Spleen (tissue), 11 donors: ENCODE results near the gene RAB15. TPM values are rescaled to one million over a fixed set of nuclear protein-coding genes. Genes with fewer than 3 reads are reported as not detected.
"Not testable (repeated sequence)": the region's sequence is repeated elsewhere in the genome, so short reads cannot be mapped to it uniquely, and the experiment has no call there.

Experiments used
- DNase-seq: peaks from one replicate; pipeline ENCODE4 v3.0.0-alpha.2; 2020
- H3K27ac ChIP-seq, 8 donors: fragments of 200-600 bp; sonication (generic) in 7 of 8; 1 replicate in 4 of 8; 2 replicates in 4 of 8; pipeline versions ENCODE4 v1.5.0 to v1.8.0; 2016 to 2021; ENCODE audit warnings: inconsistent platforms in 4 of 8, mild to moderate bottlenecking in 4 of 8, moderate library complexity in 1 of 8
- H3K27me3 ChIP-seq, 7 donors: fragments of 200-600 bp; sonication (generic) in 6 of 7; replicated peaks in 1 of 7; 1 replicate in 4 of 7; 2 replicates in 3 of 7; pipeline versions ENCODE4 v1.5.0 to v1.8.0; 2016 to 2021; ENCODE audit warnings: inconsistent platforms in 3 of 7, mild to moderate bottlenecking in 1 of 7
- H3K36me3 ChIP-seq, 6 donors: fragments of 200-600 bp; sonication (generic) in 5 of 6; 1 replicate in 4 of 6; 2 replicates in 2 of 6; pipeline versions ENCODE4 v1.5.0 to v1.8.0; 2016 to 2021; ENCODE audit warnings: inconsistent platforms in 2 of 6
- H3K4me1 ChIP-seq, 6 donors: fragments of 200-600 bp; sonication (generic) in 5 of 6; 1 replicate in 3 of 6; 2 replicates in 3 of 6; pipeline versions ENCODE4 v1.5.0 to v1.8.0; 2016 to 2021; ENCODE audit warnings: inconsistent platforms in 3 of 6
- H3K4me3 ChIP-seq, 8 donors: fragments of 200-600 bp; sonication (generic) in 7 of 8; 1 replicate in 4 of 8; 2 replicates in 4 of 8; pipeline versions ENCODE4 v1.5.0 to v1.8.0; 2016 to 2021; ENCODE audit warnings: inconsistent platforms in 4 of 8, mild to moderate bottlenecking in 4 of 8, moderate library complexity in 2 of 8
- H3K9me3 ChIP-seq, 8 donors: fragments of 200-600 bp; sonication (generic) in 7 of 8; 1 replicate in 4 of 8; 2 replicates in 4 of 8; pipeline versions ENCODE4 v1.5.0 to v1.8.0; 2016 to 2021; ENCODE audit warnings: inconsistent platforms in 4 of 8
- CTCF ChIP-seq, 11 experiments: fragments of 200-600 bp in 7 of 11; fragments of 450-650 bp in 4 of 11; sonication (generic) in 4 of 11; IDR thresholded peaks in 8 of 11; conservative IDR thresholded peaks in 3 of 11; 1 replicate in 7 of 11; 2 replicates in 4 of 11; pipeline versions ENCODE4 v1.4.0 to v1.8.0; 2016 to 2021; ENCODE audit warnings: antibody characterized with exemption in 11 of 11, inconsistent platforms in 4 of 11, mild to moderate bottlenecking in 1 of 11
- POLR2A ChIP-seq, 3 donors: fragments of 450-650 bp; IDR thresholded peaks; one replicate each; pipeline ENCODE4 v1.5.1; 2017; ENCODE audit warnings: antibody characterized with exemption in 3 of 3, mild to moderate bottlenecking in 1 of 3
- POLR2AphosphoS5 ChIP-seq, 3 donors: sonication (generic); formaldehyde crosslinking; IDR thresholded peaks; one replicate each; pipeline ENCODE4 v1.5.1; 2017; ENCODE audit warnings: antibody characterized with exemption in 3 of 3
- WGBS, 5 donors: extraction: QIAGEN DNeasy Blood & Tissue Kit in 3 of 5; methylation state at CpG; one replicate each; pipeline versions ENCODE4 v1.1.5 to v1.1.7; 2013 to 2018; 5-methylcytosine and 5-hydroxymethylcytosine counted together
- intact Hi-C: fragments of 100-400 bp; cut with DNase I; formaldehyde crosslinking; loops from one replicate; pipeline ENCODE4 v1.15.0; 2023; ENCODE audit warnings: low total_unique reads
- polyA plus RNA-seq, 3 donors: library from polyadenylated mRNA; stranded (reverse); fragments of 200-250 nt; gene quantifications; one replicate each; pipeline ENCODE4 v1.2.1, GENCODE V29; 2013
- total RNA-seq, 7 donors: library from RNA; depleted of rRNA in 3 of 7; stranded (reverse); fragments of >200 nt in 3 of 7; fragmentation: NEBNext Ultra II Directional in 4 of 7; extraction: Animal tissue kit (Norgen Biotek cat#: 25700) in 4 of 7; gene quantifications; one replicate each; pipeline versions ENCODE4 v1.1.0 to v1.2.1, GENCODE V29; 2016 to 2021
- donor health status: healthy with polysubstance abuse.
- donor health status: DM: no; HTN: no; CAD: no; lungs with moderate emphysema.
- donor health status: DM: no; HTN: no; CAD: no.
- donor health status: Bipolar disorder and iron deficiency.
- donor health status: healthy.
- donor health status: DM: no; HTN: no; CAD: no.
- donor health status: DM: yes; HTN: yes; CAD: no.

RAB15 gene
- total and polyA plus RNA-seq, 10 donors, result 1.2 to 7.0 (median 2.2) TPM

DNA sequence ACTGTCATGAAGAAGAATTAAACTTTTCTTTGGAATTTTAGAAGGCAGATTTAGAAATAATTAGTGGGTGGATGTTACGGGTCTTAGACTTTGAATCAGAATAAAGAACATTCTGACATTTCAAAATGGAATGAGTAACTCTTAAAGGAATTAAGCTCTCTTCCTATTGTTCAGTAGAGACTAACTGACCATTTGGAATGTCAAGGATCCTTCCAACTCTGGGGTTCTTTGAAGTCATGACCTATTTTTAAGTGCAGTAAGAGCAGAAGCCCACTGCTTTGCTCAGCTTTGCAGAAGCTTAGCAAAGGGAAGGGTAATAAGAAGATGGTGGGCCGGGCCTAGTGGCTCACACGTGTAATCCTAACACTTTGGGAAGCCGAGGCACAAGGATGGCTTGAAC lies 53.9 kb downstream of the RAB15 start:
- peaks cover 22 to 86% (median 53%) of the 10 kb centered on the region in 6 donors for H3K4me1 ChIP-seq
- WGBS, 5 donors, result 92 to 96% (median 95%) methylated on average over 4 of the region's 4 CpGs

DNA sequence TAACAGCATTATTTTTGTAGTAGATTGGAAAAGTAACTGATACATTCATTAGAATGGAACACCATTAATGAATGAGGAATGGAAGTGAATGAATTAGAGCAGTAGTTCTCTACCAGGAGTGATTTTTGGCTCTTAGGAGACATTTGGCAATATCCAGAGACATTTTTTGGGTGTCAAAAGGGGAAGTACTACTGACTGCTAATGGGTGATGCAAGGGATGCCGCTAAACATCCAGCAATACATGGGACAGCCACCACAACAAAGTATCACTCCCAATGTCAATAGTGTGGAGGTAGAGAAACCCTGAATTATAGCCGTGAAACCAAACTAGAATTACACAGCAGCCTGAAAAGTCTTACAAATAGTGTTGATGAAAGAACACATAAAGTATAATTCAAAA lies 56.3 kb downstream of the RAB15 start:
- WGBS, 5 donors, result 58 to 83% (median 64%) methylated on average over 2 of the region's 2 CpGs
- intact Hi-C loops, result no loop called here
- H3K27me3 ChIP-seq, result no peaks in the 10 kb centered on the region
- no peaks in the 10 kb centered on the region for H3K9me3 ChIP-seq
- no peak for DNase-seq
- TF ChIP-seq POLR2A (IDR thresholded peaks at IDR 0.05) (no peak), POLR2AphosphoS5 (IDR thresholded peaks at IDR 0.05) (no peak), CTCF (IDR thresholded peaks at IDR 0.05 in 8 of 11, conservative IDR thresholded peaks at IDR 0.05 in 3 of 11) (peak in 1 of 11 experiments; percentile 15)
- peaks cover 22 to 65% (median 53%) of the 10 kb centered on the region in 6 donors for H3K4me1 ChIP-seq
- H3K4me3 ChIP-seq, result peak overlapping the region in 3 of 8 donors; percentile 75 to 85 (median 80)
- H3K27ac ChIP-seq, result peak overlapping the region in 5 of 8 donors; percentile 96 to 99 (median 99)
- peaks cover 0 to 12% (median 0%) of the 10 kb centered on the region in 6 donors for H3K36me3 ChIP-seq

More for the DNA sequence above, 53.9 kb downstream of the RAB15 start:
- H3K9me3 ChIP-seq, result no peaks in the 10 kb centered on the region
- no peaks in the 10 kb centered on the region for H3K27me3 ChIP-seq
- DNase-seq, result no peak
- H3K36me3 ChIP-seq, result peaks cover 0 to 12% (median 0%) of the 10 kb centered on the region in 6 donors
- no peak for TF ChIP-seq POLR2AphosphoS5 (IDR thresholded peaks at IDR 0.05)
- TF ChIP-seq CTCF (IDR thresholded peaks at IDR 0.05 in 8 of 11, conservative IDR thresholded peaks at IDR 0.05 in 3 of 11), result no peak
- TF ChIP-seq POLR2A (IDR thresholded peaks at IDR 0.05), result no peak
- intact Hi-C loops, result no loop called here
- H3K27ac ChIP-seq, result no peak overlapping the region
- H3K4me3 ChIP-seq, result no peak overlapping the region

DNA sequence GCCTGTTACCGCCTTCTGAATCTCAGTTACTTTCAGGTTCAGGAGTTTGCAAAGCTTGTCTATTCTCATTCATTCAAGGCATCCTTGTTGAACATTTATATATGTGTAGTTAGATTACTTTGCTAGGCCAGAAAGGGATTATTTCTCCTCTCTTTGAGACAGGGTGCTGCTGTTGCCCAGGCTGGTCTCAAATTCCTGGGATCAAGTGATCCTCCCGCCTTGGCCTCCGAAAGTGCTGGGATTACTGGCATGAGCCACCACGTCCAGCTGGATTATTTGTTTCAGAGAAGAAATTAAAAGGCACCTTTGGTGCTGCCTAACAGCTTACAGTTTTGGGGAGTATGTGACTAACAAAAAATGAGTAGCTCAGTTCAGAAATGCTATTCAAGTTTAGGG lies 57.1 kb downstream of the RAB15 start:
- WGBS, 5 donors, result 31 to 47% (median 43%) methylated on average over 4 of the region's 4 CpGs
- intact Hi-C loops, result no loop called here
- Histone ChIP-seq H3K9me3 (no peaks in the 10 kb centered on the region), H3K4me3 (peak overlapping the region; percentile 68 to 89 (median 84)), H3K27me3 (no peaks in the 10 kb centered on the region), H3K4me1 (peaks cover 22 to 60% (median 50%) of the 10 kb centered on the region in 6 donors), H3K36me3 (peaks cover 0 to 12% (median 0%) of the 10 kb centered on the region in 6 donors), H3K27ac (peak overlapping the region; percentile 96 to 99 (median 98))
- DNase-seq, result no peak
- no peak for TF ChIP-seq POLR2A (IDR thresholded peaks at IDR 0.05)
- TF ChIP-seq POLR2AphosphoS5 (IDR thresholded peaks at IDR 0.05), result no peak
- TF ChIP-seq CTCF (IDR thresholded peaks at IDR 0.05 in 8 of 11, conservative IDR thresholded peaks at IDR 0.05 in 3 of 11), result no peak

- Histone ChIP-seq H3K27me3 (no peaks in the 10 kb centered on the region), H3K4me1 (peaks cover 21 to 55% (median 45%) of the 10 kb centered on the region in 6 donors), H3K9me3 (no peaks in the 10 kb centered on the region), H3K36me3 (peaks cover 0 to 9% (median 0%) of the 10 kb centered on the region in 6 donors), H3K4me3 (peak within 1 kb of the TSS; percentile 68 to 89 (median 84)), H3K27ac (peak within 1 kb of the TSS; percentile 96 to 99 (median 98))
- TF ChIP-seq POLR2AphosphoS5 (IDR thresholded peaks at IDR 0.05) (peak; percentile 95 to 99 (median 95)), POLR2A (IDR thresholded peaks at IDR 0.05) (peak in 1 of 3 donors; percentile 81), CTCF (IDR thresholded peaks at IDR 0.05 in 8 of 11, conservative IDR thresholded peaks at IDR 0.05 in 3 of 11) (peak in 1 of 11 experiments; percentile 25)
- DNase-seq, result peak; percentile 98
- intact Hi-C loops, result no loop called here
- WGBS, 5 donors, result 0 to 1% (median 0%) methylated on average over 26 to 49 of the region's 49 CpGs
Observed at GRCh38 chr14:64914237-64915028, 57.7 kb downstream of the RAB15 start, which contains the start of gene CHURC1. Gene CHURC1, plus strand, starts transcription at chr14:64914455. Its CDS starts 41 bp downstream, at chr14:64914496.

GRCh38 chr14:64913477-64913876 lies 58.7 kb downstream of the RAB15 start:
- H3K27ac ChIP-seq, result peak overlapping the region in 4 of 8 donors; percentile 96 to 99 (median 98)
- DNase-seq, intact Hi-C loops, H3K27me3 ChIP-seq, H3K9me3 ChIP-seq, H3K36me3 ChIP-seq: not testable (repeated sequence)
- peaks cover 18 to 45% (median 36%) of the 10 kb centered on the region in 6 donors for H3K4me1 ChIP-seq
- WGBS, 5 donors, result 42 to 75% (median 67%) methylated on average over 1 to 5 of the region's 5 CpGs
- peak overlapping the region in 4 of 8 donors; percentile 75 to 86 (median 84) for H3K4me3 ChIP-seq
